GM19193 (cell line): Measurements from ENCODE around the gene DMD.

Source experiments
- POLR2A ChIP-seq: IDR thresholded peaks from 4 replicates; pipeline ENCODE4 v1.6.1; 2011; ENCODE audit not compliant: insufficient read depth, insufficient read length; ENCODE audit errors: extremely low read depth

Gene DMD

DNA sequence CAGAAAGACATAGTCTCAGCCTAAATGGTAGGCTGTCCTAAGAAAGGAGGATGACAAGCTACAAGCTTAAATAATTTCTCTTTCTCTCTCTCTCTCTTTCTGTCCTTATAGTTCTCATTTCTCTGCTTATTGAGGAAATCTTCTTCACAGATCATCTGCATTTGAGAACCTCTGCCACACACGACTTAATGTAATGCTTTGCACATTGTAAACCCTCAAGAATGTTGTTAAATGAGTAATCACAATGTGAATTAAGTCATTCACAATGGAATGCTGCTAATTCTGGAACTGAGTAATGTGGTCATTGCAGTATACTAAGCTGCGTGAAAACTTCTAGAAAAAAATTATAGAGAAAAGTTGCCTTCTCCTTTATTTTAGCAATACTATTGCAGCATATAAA, 1630.6 kb downstream of the DMD start:
- no peak for TF ChIP-seq POLR2A

DNA sequence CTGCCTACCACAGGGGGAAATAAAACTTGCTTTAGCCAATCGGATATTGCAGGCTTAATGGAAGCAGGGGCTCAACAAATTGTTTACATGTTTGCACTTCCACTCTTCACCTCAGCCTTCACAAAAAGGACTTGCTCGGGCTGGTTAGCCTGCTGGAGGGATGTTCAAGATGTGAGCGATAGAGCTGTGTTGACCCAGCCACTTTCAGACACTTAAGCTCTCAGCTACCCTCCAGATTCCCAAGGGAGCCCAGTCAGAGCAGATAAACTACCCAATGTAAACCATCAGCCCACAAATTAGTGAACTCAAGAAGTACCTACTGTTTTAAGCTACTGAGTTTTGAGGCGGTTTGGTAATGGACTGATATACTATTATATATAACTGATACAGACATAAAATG, 1631.1 kb downstream of the DMD start:
- no peak for TF ChIP-seq POLR2A

DNA sequence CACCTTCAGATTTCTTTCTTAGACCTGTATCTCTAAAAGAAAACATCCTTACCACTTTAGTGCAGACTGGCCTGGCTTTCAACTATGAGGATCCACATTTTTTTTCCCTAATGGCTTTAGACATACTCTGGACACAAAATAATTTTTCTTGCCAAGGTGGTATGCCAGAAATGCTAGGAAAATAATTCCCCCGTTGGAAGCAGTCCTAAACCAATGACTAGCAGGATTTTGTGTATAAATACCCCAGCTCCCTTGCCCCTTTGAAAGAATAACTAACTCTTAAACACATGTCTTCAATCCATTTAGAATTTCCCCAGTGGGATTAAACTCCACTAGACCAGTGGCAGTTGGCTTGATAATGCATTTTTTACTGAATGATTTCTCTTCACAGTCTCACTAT, 1639.0 kb downstream of the DMD start:
- no peak for TF ChIP-seq POLR2A

DNA sequence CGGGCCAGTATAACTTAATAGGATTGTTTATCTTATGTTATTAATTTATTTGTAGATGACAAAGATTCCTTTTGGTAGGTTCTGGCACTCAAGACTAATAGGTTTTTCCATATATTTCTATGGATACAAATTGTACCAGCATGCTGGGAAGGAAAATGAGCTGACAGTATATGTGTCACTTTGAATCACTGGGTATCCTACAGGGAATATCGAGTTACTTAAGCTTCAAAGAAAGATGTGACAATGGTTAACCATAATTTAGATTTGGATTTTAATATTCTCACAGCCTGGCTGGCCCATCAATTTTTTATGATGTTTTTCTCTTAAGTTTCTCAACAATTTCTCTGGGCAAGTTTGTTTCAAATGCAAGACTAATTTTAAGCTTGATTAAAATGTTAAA, 1640.7 kb downstream of the DMD start:
- no peak for TF ChIP-seq POLR2A

DNA sequence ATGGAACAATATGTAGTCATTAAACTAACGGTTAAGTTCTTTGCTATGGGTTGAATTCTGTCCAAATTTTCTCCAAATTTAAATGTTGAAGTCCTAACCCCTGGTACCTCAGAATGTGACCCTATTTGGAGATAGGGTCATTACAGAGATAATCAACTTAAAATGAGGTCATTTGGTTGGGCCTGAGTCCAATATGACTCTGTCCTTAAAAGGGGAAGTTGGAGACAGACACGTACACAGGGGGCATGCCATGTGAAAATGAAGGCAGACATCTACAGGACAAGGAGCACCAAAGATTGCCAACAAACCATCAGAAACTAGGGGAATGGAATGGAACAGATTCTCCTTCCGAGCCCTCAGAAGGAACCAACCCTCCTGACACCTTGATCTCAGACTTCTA, 1647.6 kb downstream of the DMD start:
- TF ChIP-seq POLR2A, result no peak

DNA sequence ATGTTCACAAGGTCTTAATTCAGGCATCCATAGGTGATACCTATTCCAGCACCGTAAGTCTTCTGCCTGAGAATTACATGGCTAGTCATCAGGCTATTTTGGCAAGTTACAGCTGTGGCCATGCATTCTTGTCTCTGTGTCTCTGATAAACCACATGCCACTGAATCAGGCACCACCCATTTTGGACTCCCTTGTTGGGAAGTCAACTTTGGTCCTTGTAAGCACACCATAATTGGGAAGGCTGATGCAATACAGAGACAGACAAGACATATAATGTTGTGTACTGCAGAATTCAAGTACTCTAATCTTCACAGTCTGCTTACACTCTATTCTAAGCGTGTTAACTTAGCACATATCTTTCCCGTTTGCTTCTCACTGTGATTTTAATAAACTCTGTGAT, 1655.8 kb downstream of the DMD start:
- no peak for TF ChIP-seq POLR2A

DNA sequence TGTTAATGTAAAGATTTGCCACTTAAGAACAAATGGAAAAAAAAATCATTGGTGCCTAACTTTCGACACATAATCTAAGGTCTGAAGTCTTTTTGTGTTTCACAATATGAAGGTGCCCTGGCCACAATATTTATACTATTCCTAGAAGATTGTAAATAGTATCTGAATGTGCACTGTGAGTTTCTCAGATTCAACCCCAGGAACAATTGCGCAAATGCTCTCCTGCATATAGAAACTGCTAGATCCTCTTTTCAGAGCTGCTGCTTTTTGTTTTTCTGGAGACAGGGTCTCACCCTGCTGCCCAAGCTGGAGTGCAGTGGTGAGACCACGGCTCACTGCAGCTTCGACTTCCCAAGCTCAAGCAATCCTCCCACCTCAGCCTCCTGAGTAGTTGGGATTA, 1659.4 kb downstream of the DMD start:
- TF ChIP-seq POLR2A, result no peak

DNA sequence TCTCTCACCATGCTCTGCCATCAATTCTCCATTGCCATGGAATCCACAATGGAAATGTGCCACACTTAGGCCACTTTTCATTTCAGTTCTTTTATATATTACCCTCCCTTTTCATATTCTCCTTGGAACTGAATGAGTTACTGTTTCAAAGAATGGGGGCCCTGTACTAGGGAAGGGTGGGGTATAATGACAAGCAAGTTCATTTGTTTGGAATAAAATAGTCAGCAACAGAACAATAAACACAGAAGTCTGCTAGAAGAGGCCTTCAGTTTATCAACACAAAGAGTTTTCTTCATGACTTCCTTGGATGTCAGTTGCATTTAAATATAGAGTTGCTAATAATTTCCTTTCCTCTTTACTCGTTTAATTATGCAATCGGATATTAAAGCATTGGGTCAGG, 1661.2 kb downstream of the DMD start:
- no peak for TF ChIP-seq POLR2A

DNA sequence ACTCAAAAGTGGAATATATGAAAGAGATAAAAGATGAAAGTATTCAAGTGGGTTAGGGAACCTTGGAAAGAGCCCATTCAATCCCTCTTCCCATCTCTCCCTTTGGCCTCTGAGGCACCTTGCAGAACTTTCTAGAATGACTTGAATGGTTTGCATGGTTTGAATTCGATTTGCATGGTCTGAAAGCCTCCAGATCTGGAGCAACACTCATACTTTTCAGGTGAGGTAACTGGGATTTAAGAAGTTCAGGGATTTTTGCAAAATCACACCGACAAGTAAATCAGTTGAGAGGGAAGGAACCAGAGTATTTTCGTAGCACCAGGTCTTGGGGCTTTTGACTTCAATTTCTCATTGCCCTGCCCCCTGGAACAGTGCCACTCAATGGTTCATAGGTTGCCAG, 1663.5 kb downstream of the DMD start:
- no peak for TF ChIP-seq POLR2A

DNA sequence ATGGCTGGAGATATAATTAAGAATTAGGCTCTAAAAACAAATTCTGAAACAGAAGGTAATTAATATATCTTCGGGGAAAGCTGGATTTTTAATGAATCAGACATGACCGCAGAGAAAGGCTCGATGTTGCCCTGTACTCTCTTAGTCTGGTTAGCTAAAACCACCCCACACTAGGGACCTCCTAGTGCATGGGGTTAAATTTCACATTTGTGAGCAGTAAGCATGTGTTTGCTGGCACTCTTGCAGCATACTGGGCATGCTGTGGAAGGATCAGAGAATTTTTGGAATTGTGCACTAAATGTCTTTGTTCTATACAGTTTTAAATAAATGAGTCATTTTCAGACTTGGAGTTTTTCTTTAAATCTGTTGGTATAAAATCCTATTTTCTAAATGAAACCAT, 1663.9 kb downstream of the DMD start:
- no peak for TF ChIP-seq POLR2A

DNA sequence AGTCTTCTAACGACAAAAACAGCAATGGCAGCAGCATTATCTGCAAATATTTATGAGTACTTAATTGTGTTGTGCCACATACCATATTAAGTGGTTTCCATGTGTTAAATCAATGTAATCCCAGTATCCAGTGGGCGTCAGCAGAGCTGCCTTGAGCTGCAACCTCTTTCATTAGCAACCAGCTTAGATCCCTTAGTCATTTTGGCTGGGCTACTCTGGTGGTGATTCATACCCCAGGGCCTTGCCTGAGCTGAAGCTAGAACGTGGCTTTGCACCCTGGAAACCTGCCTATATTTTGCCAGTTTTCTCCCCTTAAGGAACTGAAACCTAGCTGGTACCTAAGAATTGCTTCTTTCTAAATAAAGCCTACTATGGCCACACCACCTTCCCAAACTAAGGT, 1665.2 kb downstream of the DMD start:
- no peak for TF ChIP-seq POLR2A

DNA sequence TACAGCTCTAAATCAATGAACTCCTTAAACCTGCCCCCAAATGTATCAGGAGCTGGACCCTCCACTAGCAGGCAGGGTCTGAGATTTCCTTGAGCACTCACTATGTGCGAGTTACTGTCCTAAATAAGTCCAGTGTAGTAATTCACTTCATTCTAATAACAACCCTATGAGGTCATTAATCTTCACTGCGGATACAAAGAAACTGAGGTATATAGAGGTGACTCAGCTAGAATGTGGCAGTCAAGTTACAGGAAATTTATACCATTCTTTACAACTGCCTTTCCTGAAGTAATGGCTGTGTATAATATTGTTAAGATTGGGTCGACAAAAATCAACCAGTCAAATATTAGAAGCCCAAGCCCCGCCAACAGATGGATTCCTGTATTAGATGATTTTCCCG, 1665.6 kb downstream of the DMD start:
- TF ChIP-seq POLR2A, result no peak

DNA sequence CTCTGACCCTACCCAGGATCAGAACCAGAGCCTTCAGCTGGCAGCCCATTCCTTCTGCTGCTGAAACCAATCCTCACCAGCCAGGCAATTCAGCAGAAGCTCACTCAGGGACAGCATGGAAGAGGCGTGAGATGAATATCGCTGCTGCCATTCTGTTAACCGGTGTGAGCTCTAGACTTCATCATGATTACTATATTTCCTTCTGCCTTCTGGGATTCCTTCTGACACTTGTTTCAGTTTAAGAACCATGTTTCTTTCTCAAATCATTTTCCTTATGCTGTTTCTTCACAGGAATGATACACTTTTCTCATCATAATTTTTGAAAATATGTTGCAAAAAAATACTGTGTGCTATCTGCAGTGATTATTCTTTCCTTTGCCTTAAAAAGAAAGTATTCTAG, 1666.2 kb downstream of the DMD start:
- TF ChIP-seq POLR2A, result no peak

DNA sequence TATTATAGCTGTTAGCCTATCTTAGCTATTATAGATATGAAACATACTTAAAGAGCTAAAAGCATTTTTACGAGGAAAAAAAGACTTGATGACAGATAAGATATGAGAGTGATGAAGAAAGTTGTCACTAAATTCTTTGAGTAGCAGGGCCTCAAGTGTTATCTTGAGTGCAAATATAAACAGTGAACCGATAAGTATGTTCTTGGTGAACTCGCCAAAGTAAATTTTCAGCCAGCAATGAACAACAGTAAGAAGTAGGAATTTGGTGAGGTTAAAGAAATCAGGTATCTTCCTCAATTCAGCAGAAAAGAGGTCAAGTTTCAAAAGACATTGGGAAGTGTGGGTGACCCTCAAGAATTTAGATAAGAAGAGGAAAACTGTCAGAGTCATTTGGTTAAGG, 1667.7 kb downstream of the DMD start:
- TF ChIP-seq POLR2A, result no peak

DNA sequence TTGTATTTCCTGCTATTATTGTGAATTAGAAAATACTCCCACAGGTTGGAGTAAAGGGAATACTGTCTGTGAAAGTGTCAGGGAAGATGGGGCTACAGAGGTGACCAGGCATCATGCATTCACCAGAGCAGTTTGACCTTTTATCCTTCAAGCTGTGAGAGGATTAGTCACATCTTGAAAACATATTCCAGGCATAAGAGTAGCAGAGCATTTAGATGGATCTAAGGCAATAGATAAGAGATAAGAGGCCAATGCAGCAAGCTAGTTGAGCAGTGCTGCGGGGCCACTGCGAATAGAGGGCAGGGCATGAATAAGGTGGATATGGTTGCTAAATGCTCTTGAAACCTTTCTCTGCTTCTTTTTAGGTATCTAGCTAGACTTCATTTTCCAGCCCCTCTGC, 1668.8 kb downstream of the DMD start:
- TF ChIP-seq POLR2A, result no peak

DNA sequence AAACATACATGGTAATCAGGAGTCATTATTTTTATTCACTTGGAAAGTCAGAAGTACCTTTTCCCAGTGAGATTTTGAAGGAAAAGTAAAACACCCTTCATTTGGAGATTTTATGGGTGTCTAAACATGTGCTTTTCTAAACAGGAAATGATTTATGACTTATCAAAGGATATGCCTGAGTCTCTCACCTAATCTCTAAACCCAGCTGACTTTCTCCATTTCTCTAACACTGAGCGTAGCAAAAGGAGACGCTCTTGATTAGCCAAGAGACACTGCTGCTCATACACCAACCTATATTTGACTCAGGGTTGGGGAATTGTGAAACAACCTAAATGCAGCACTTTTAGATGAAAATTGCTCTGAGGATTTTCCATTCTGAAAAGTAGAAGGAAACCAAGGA, 1671.0 kb downstream of the DMD start:
- no peak for TF ChIP-seq POLR2A

DNA sequence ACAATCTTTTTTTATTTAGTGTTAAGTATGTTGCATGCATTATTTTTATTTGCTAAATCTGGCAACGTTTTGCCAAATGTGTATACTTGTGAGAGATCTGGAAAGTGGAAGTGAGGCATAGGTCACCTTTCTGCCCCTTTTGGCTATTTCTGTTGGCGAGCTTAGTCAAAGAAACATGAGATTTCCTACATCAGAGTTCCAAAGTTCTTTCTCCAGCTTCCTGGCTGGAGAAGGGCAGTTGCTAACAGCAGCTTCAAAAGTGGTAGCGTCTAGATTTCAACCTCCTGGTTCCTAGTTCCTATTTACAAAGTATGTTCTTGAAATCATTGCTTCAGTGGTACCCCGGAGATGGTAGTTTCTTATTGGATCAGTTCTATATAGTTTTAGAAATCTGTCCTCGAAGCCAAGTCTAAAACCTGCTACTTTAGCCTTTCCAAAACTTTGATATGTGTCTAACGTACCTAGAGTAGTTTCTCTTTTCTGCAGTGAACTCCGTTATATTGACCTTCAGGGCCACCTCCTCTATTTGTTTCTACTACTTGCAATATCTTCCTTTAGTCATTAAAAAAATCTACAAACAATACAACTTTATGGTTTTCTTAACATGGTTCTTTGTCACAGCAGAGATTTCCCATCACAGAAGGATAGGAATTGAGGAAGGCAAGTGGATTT, 1683.8 kb downstream of the DMD start:
- no peak for TF ChIP-seq POLR2A
